NB4 (cell line): ENCODE results near the gene FBP1.

Experiments used
- POLR2A ChIP-seq: IDR thresholded peaks from 2 replicates; pipeline ENCODE4 v1.6.1; 2011; ENCODE audit warnings: mild to moderate bottlenecking; ENCODE audit not compliant: insufficient read length; ENCODE audit errors: extremely low read depth
- TF ChIP-seq, protein P1 (sequence below): IDR thresholded peaks from one replicate; pipeline ENCODE4 v1.5.1; 2012; ENCODE audit warnings: low read depth, low read length
- TF ChIP-seq, protein P2 (sequence below): IDR thresholded peaks from 2 replicates; pipeline ENCODE4 v1.6.1; 2011; ENCODE audit warnings: low read depth, low read length

DNA sequence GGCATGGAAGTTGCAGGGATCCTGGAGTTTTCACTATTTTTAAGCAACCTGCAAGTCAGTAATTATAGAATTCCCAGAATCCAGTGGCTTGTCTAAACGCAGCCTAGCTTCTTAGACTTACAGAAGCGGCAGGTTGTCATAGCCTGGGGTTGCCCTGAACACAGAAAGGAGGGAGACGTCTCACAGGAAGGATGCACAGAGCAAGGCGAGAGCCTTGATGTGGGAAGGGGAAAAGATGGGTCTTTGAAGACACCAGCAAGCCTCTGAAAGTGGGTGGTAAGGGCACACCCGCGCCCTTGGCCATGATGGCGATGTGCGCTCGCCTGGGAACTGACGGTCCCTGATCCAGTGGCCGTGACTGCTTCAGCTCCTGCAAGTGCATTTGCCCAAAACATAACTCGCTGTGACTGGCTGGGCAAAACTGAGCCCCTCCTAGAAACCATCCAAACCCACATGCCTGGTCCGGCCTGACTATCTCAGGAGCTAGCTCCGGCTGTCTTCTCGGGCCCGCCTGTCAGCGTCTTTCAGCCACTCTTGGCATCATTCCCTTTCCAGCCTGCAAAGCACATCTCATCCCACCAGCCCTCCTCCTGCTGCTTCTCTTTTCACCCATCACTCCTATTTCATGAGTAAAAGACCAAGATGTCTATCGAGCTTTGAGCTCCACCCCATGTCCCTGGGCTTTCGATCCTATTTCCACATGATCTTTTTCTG is 17.1 kb downstream of the FBP1 start:
- no peak for TF ChIP-seq POLR2A
- TF ChIP-seq, protein P1, sequence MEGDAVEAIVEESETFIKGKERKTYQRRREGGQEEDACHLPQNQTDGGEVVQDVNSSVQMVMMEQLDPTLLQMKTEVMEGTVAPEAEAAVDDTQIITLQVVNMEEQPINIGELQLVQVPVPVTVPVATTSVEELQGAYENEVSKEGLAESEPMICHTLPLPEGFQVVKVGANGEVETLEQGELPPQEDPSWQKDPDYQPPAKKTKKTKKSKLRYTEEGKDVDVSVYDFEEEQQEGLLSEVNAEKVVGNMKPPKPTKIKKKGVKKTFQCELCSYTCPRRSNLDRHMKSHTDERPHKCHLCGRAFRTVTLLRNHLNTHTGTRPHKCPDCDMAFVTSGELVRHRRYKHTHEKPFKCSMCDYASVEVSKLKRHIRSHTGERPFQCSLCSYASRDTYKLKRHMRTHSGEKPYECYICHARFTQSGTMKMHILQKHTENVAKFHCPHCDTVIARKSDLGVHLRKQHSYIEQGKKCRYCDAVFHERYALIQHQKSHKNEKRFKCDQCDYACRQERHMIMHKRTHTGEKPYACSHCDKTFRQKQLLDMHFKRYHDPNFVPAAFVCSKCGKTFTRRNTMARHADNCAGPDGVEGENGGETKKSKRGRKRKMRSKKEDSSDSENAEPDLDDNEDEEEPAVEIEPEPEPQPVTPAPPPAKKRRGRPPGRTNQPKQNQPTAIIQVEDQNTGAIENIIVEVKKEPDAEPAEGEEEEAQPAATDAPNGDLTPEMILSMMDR = no peak
- TF ChIP-seq, protein P2, sequence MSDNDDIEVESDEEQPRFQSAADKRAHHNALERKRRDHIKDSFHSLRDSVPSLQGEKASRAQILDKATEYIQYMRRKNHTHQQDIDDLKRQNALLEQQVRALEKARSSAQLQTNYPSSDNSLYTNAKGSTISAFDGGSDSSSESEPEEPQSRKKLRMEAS = no peak
